K562 (cell line): ENCODE results near the gene NR5A2. TPM values are rescaled to one million over a fixed set of nuclear protein-coding genes. Genes with fewer than 3 reads are reported as not detected.
A peak's percentile ranks its signal among the peaks of the same experiment; 100 is the strongest.

Experiments
- ATAC-seq: fragments of 200-7000 bp; cut with Tn5 transposase; 3 replicates; pipeline ENCODE4 v1.9.1; 2020; ENCODE audit warnings: moderate library complexity
- BruUV-seq: library from RNA; stranded (reverse); fragments of 400-500 nt; replicated peaks from 2 replicates; lab custom pipeline; 2021; lab: Mats Ljungman, UMichigan
- CTCF ChIA-PET: fragments of 300-600 bp; formaldehyde crosslinking; extraction: SDS; loops from one replicate; lab custom pipeline; 2021; ENCODE audit warnings: low intra/inter-chr PET ratio; lab: Yijun Ruan, JAX
- POLR2A ChIA-PET: fragments of 300-600, 350-650 bp; sonication (Branson Sonifier 250); formaldehyde crosslinking; extraction: SDS; loops from one replicate; lab custom pipeline; 2021; ENCODE audit warnings: antibody characterized with exemption, inconsistent platforms; lab: Yijun Ruan, JAX
- DNase-seq, 4 experiments: peaks; one replicate each; pipeline versions ENCODE4 v3.0.0 to v3.0.0-alpha.2; 2011 to 2018; ENCODE audit warnings: low spot score in 3 of 4, mixed read lengths in 3 of 4; ENCODE audit errors: extremely low read depth in 1 of 4
- FAIRE-seq: peaks from 2 replicates; lab custom pipeline; 2011; peaks lifted over from hg19 to GRCh38; lab: Jason Lieb, UNC
- H2AFZ ChIP-seq: 2 replicates; pipeline ENCODE4 v1.6.0; 2011; ENCODE audit warnings: low read depth, low read length, control low read depth, inconsistent platforms
- H3K27ac ChIP-seq: fragments of 200-600 bp; 3 replicates; pipeline ENCODE4 v1.8.0; 2011; ENCODE audit warnings: low read depth, mild to moderate bottlenecking, control low read depth, inconsistent platforms, low read length, moderate library complexity, mixed read lengths; ENCODE audit errors: extremely low read depth
- H3K27me3 ChIP-seq, 2 experiments: fragments of 300-600 bp in 1 of 2; 2 replicates in 1 of 2; 3 replicates in 1 of 2; pipeline versions ENCODE4 v1.6.0 to v1.8.0; 2011; ENCODE audit warnings: inconsistent platforms in 2 of 2, low read length in 2 of 2, mild to moderate bottlenecking in 1 of 2, mixed read lengths in 1 of 2, moderate library complexity in 1 of 2; ENCODE audit not compliant: control insufficient read depth in 2 of 2, insufficient read depth in 2 of 2
- H3K36me3 ChIP-seq: fragments of 300-600 bp; 3 replicates; pipeline ENCODE4 v1.8.0; 2011; ENCODE audit warnings: mild to moderate bottlenecking, low read length, inconsistent platforms; ENCODE audit not compliant: control insufficient read depth, insufficient read depth
- H3K4me1 ChIP-seq, 2 experiments: fragments of 200-600 bp in 1 of 2; replicated peaks in 1 of 2; 2 replicates in 1 of 2; 3 replicates in 1 of 2; pipeline versions ENCODE4 v1.5.1 to v1.8.0; 2011; ENCODE audit warnings: inconsistent platforms in 2 of 2, low read length in 2 of 2, mild to moderate bottlenecking in 1 of 2, mixed read lengths in 1 of 2, moderate library complexity in 1 of 2; ENCODE audit not compliant: control insufficient read depth in 2 of 2, insufficient read depth in 2 of 2
- H3K4me2 ChIP-seq: 2 replicates; pipeline ENCODE4 v1.6.1; 2011; ENCODE audit warnings: low read length, control low read depth, inconsistent platforms, mixed read lengths; ENCODE audit not compliant: insufficient read depth
- H3K4me3 ChIP-seq: fragments of 200-600 bp; sonication (generic), shearing (Covaris generic); 2 replicates; pipeline ENCODE4 v1.5.1; 2016; ENCODE audit warnings: control low read depth, inconsistent platforms
- H3K79me2 ChIP-seq: fragments of 200-600 bp; 3 replicates; pipeline ENCODE4 v1.8.0; 2011; ENCODE audit warnings: low read length, inconsistent platforms; ENCODE audit not compliant: control insufficient read depth, insufficient read depth
- H3K9ac ChIP-seq, 2 experiments: 2 replicates each; pipeline versions ENCODE4 v1.6.0 to v1.6.1; 2011; ENCODE audit warnings: low read depth in 2 of 2, low read length in 2 of 2, control low read depth in 1 of 2, inconsistent platforms in 1 of 2, mild to moderate bottlenecking in 1 of 2, mixed read lengths in 1 of 2; ENCODE audit not compliant: insufficient read depth in 1 of 2
- H3K9me1 ChIP-seq: one replicate; pipeline ENCODE4 v1.6.0; 2011; ENCODE audit warnings: inconsistent platforms, mild to moderate bottlenecking, low read length, moderate library complexity; ENCODE audit not compliant: control insufficient read depth, insufficient read depth
- H3K9me3 ChIP-seq: replicated peaks from 2 replicates; pipeline ENCODE4 v1.5.1; 2011; ENCODE audit warnings: low read depth, low read length, inconsistent platforms; ENCODE audit not compliant: control insufficient read depth, insufficient read depth
- H4K20me1 ChIP-seq: replicated peaks from 2 replicates; pipeline ENCODE4 v1.6.1; 2011; ENCODE audit warnings: low read length, inconsistent platforms, mixed read lengths; ENCODE audit not compliant: control insufficient read depth, insufficient read depth
- ARHGAP35 ChIP-seq: fragments of 450-650 bp; IDR thresholded peaks from 2 replicates; pipeline ENCODE4 v1.6.1; 2018; ENCODE audit not compliant: partially characterized antibody
- BACH1 ChIP-seq: fragments of 200-800 bp; sonication (Bioruptor generic); IDR thresholded peaks from 2 replicates; pipeline ENCODE4 v1.6.1; 2016; ENCODE audit warnings: missing genetic modification characterization, missing compliant biosample characterization
- C11orf30 ChIP-seq: fragments of 450-650 bp; IDR thresholded peaks from 2 replicates; pipeline ENCODE4 v1.6.1; 2016; ENCODE audit warnings: low read depth, mild to moderate bottlenecking
- CHD1 ChIP-seq: fragments of 200-600 bp; sonication (generic); IDR thresholded peaks from one replicate; pipeline ENCODE4 v1.6.1; 2012; ENCODE audit warnings: mild to moderate bottlenecking, moderate library complexity, low read length, inconsistent platforms
- HDAC3 ChIP-seq: fragments of 450-650 bp; IDR thresholded peaks from 2 replicates; pipeline ENCODE4 v1.6.1; 2018; ENCODE audit warnings: borderline replicate concordance, mild to moderate bottlenecking, moderate library complexity; ENCODE audit not compliant: partially characterized antibody
- HDGF ChIP-seq: fragments of 450-650 bp; IDR thresholded peaks from 2 replicates; pipeline ENCODE4 v1.6.1; 2016
- MAFF ChIP-seq: IDR thresholded peaks from 2 replicates; pipeline ENCODE4 v1.6.1; 2012; ENCODE audit warnings: low read length, improper control_type of control experiment
- MAFG ChIP-seq: fragments of 450-650 bp; conservative IDR thresholded peaks from 2 replicates; pipeline ENCODE4 v1.6.1; 2016; ENCODE audit warnings: missing genetic modification characterization, missing compliant biosample characterization
- MAFK ChIP-seq: IDR thresholded peaks from 2 replicates; pipeline ENCODE4 v1.6.1; 2011; ENCODE audit warnings: low read length, improper control_type of control experiment
- ZNF316 ChIP-seq: fragments of 450-650 bp; IDR thresholded peaks from 2 replicates; pipeline ENCODE4 v1.6.1; 2016
- ZNF586 ChIP-seq: fragments of 450-650 bp; formaldehyde crosslinking; conservative IDR thresholded peaks from 2 replicates; pipeline ENCODE4 v1.4.0; 2020; ENCODE audit warnings: mild to moderate bottlenecking, moderate library complexity
- ZNF695 ChIP-seq: fragments of 450-650 bp; formaldehyde crosslinking; IDR thresholded peaks from 2 replicates; pipeline ENCODE4 v1.4.0; 2020; ENCODE audit warnings: mild to moderate bottlenecking, moderate library complexity
- WGBS: fragments of 100-300 bp; shearing (Covaris generic); methylation state at CpG from one replicate; pipeline ENCODE4 v1.1.6; 2016; ENCODE audit warnings: low coverage, mixed read lengths; ENCODE audit not compliant: insufficient coverage; ENCODE audit errors: missing lambda C conversion rate; 5-methylcytosine and 5-hydroxymethylcytosine counted together
- in situ Hi-C: fragments of 300-500 bp; cut with MboI; formaldehyde crosslinking; loops from 4 replicates; pipeline ENCODE4 v1.15.0; 2018; ENCODE audit warnings: inconsistent platforms, mixed read lengths
- intact Hi-C: fragments of 100-400 bp; cut with micrococcal nuclease; formaldehyde crosslinking; loops from 2 replicates; pipeline ENCODE4 v1.14.2; 2022
- polyA plus RNA-seq, 8 experiments: library from polyadenylated mRNA; depleted of rRNA in 4 of 8; stranded (reverse) in 5 of 8; unstranded in 3 of 8; fragments of >200 nt; fragmentation: Nextera tagmentation in 2 of 8; fragmentation: Illumina TruSeq in 1 of 8; extraction: Ambion mirVana in 2 of 8; extraction: Trizol in 1 of 8; gene quantifications; 2 replicates each; pipeline versions ENCODE4 v1.2.1 to v1.2.3, GENCODE V29; 2011 to 2014; ENCODE audit warnings: inconsistent platforms in 1 of 8, missing spikeins in 1 of 8
- total RNA-seq, 7 experiments: library from RNA; depleted of rRNA in 6 of 7; stranded (reverse); fragments of >200 nt in 6 of 7; fragmentation: Illumina TruSeq in 2 of 7; extraction: Trizol in 2 of 7; gene quantifications; 2 replicates each; pipeline versions ENCODE4 v1.2.1 to v1.2.3, GENCODE V29; 2011 to 2021; ENCODE audit warnings: low replicate concordance in 1 of 7

The NR5A2 gene
- total and polyA plus RNA-seq, 9 of the 15 experiments (the other 6 are each of a cell fraction or from before 2014, with no cell fraction given), result 0.13 to 0.40 (median 0.29) TPM

GRCh38 chr1:200223207-200223606 is 195.7 kb downstream of the NR5A2 start:
- Histone ChIP-seq H3K4me1 (peaks cover 0 to 10% of the 10 kb centered on the region in 2 experiments; a peak in 2 of 5 replicates), H2AFZ (no peak overlapping the region), H3K4me2 (no peak overlapping the region), H3K4me3 (no peak overlapping the region), H3K79me2 (no peaks in the 10 kb centered on the region), H4K20me1 (no peaks in the 10 kb centered on the region), H3K36me3 (no peaks in the 10 kb centered on the region), H3K27ac (no peak overlapping the region), H3K9ac (no peak overlapping the region), H3K27me3 (no peaks in the 10 kb centered on the region; a peak in 1 of 5 replicates), H3K9me3 (no peaks in the 10 kb centered on the region), H3K9me1 (no peaks in the 10 kb centered on the region)
- intact Hi-C loops, result no loop called here
- ATAC-seq (no peak), DNase-seq (no peak), FAIRE-seq (no peak)
- WGBS, result 20% methylated on average over 2 of the region's 2 CpGs
- no peak for TF ChIP-seq ZNF695 (CRISPR knock-in tag)
- TF ChIP-seq HDGF, result no peak
- TF ChIP-seq HDAC3, result no peak
- TF ChIP-seq BACH1 (tag), result no peak
- no peak for TF ChIP-seq CHD1
- no peak for TF ChIP-seq ZNF586 (CRISPR knock-in tag)
- ChIA-PET CTCF (no interaction called here), POLR2A (interaction anchor here (0.5 to 3.3 kb wide), 2 partner anchors 11 to 26 kb away, joined by 3 to 17 read pairs; no protein-coding TSS in a partner anchor)
- BruUV-seq, result no TSS peak
- in situ Hi-C loops, result no loop called here

- ATAC-seq (no peak), FAIRE-seq (no peak)
- WGBS, result 31% methylated on average over 4 of the region's 4 CpGs
Measured at GRCh38 chr1:200223613-200224012, 196.1 kb downstream of the NR5A2 start.

More at GRCh38 chr1:200223613-200224012, 196.1 kb downstream of the NR5A2 start:
- peak; percentile 93 for TF ChIP-seq MAFG (tag)
- no peak for TF ChIP-seq ARHGAP35
- TF ChIP-seq MAFF, result peak; percentile 94
- peak; percentile 94 for TF ChIP-seq MAFK
- TF ChIP-seq C11orf30, result peak; percentile 91
- TF ChIP-seq ZNF316, result peak; percentile 96
- Histone ChIP-seq H3K36me3 (no peaks in the 10 kb centered on the region), H3K79me2 (no peaks in the 10 kb centered on the region), H3K9me1 (no peaks in the 10 kb centered on the region), H3K4me1 (peaks cover 0 to 10% of the 10 kb centered on the region in 2 experiments; a peak in 2 of 5 replicates), H4K20me1 (no peaks in the 10 kb centered on the region), H2AFZ (no peak overlapping the region), H3K4me3 (no peak overlapping the region), H3K27ac (no peak overlapping the region), H3K9me3 (no peaks in the 10 kb centered on the region), H3K9ac (no peak overlapping the region), H3K27me3 (no peaks in the 10 kb centered on the region; a peak in 1 of 5 replicates), H3K4me2 (no peak overlapping the region)
- POLR2A ChIA-PET, result interaction anchor here (0.5 to 3.3 kb wide), 2 partner anchors 12 to 26 kb away, joined by 3 to 17 read pairs; no protein-coding TSS in a partner anchor
- CTCF ChIA-PET, result no interaction called here
- in situ Hi-C loops, result no loop called here
- no peak for DNase-seq
- intact Hi-C loops, result no loop called here
- BruUV-seq, result no TSS peak
